Stimulated activated CD8-positive, alpha-beta memory T cell treated with anti-CD3 and anti-CD28 coated beads, Interleukin-15, amount 100 ng/mL, for 48 hours (primary cell): ENCODE measurements around the gene GRIA1.

ENCODE experiments used
- DNase-seq, 2 donors: peaks; one replicate each; pipeline ENCODE4 v3.0.0-alpha.2; 2020; ENCODE audit warnings: low read depth in 2 of 2

Gene GRIA1

GRCh38 chr5:153490118-153491037 lies at the start of gene GRIA1:
GRIA1 (plus strand) TSS chr5:153490670.
- DNase-seq = no peak

GRCh38 chr5:153445875-153446579 lies 44.4 kb upstream of the GRIA1 start:
- DNase-seq = no peak

- no peak for DNase-seq
Observed at GRCh38 chr5:153447534-153447933, 42.9 kb upstream of the GRIA1 start.

- no peak for DNase-seq
Observed at GRCh38 chr5:153456354-153456753, 34.1 kb upstream of the GRIA1 start.

GRCh38 chr5:153456993-153457392 lies 33.5 kb upstream of the GRIA1 start:
- no peak for DNase-seq

GRCh38 chr5:153458268-153458667 lies 32.2 kb upstream of the GRIA1 start:
- DNase-seq = no peak

- DNase-seq = no peak
Observed at GRCh38 chr5:153459051-153459743, 31.3 kb upstream of the GRIA1 start.

- no peak for DNase-seq
Observed at GRCh38 chr5:153460421-153460820, 30.0 kb upstream of the GRIA1 start.

GRCh38 chr5:153461341-153461740 lies 29.1 kb upstream of the GRIA1 start:
- DNase-seq = no peak

GRCh38 chr5:153463806-153464205 lies 26.7 kb upstream of the GRIA1 start:
- DNase-seq = no peak

- DNase-seq = no peak
Observed at GRCh38 chr5:153467546-153467945, 22.9 kb upstream of the GRIA1 start.

GRCh38 chr5:153469423-153469822 lies 21.0 kb upstream of the GRIA1 start:
- no peak for DNase-seq

- no peak for DNase-seq
Observed at GRCh38 chr5:153470736-153471135, 19.7 kb upstream of the GRIA1 start.

GRCh38 chr5:153476767-153477166 lies 13.7 kb upstream of the GRIA1 start:
- no peak for DNase-seq

- no peak for DNase-seq
Observed at GRCh38 chr5:153480401-153480800, 10.1 kb upstream of the GRIA1 start.

GRCh38 chr5:153483482-153483881 lies 7.0 kb upstream of the GRIA1 start:
- no peak for DNase-seq

- DNase-seq = no peak
Observed at GRCh38 chr5:153485641-153486040, 4.8 kb upstream of the GRIA1 start.

GRCh38 chr5:153486771-153487170 lies 3.7 kb upstream of the GRIA1 start:
- no peak for DNase-seq

GRCh38 chr5:153489611-153490010 lies 859 bp upstream of the GRIA1 start:
- no peak for DNase-seq

GRCh38 chr5:153491038-153491744 lies 721 bp downstream of the GRIA1 start:
- DNase-seq = no peak

GRCh38 chr5:153491856-153492255 lies 1.4 kb downstream of the GRIA1 start:
- no peak for DNase-seq

- no peak for DNase-seq
Observed at GRCh38 chr5:153496835-153497234, 6.4 kb downstream of the GRIA1 start.
